ENCODE results near the gene VPS26A.

DNA sequence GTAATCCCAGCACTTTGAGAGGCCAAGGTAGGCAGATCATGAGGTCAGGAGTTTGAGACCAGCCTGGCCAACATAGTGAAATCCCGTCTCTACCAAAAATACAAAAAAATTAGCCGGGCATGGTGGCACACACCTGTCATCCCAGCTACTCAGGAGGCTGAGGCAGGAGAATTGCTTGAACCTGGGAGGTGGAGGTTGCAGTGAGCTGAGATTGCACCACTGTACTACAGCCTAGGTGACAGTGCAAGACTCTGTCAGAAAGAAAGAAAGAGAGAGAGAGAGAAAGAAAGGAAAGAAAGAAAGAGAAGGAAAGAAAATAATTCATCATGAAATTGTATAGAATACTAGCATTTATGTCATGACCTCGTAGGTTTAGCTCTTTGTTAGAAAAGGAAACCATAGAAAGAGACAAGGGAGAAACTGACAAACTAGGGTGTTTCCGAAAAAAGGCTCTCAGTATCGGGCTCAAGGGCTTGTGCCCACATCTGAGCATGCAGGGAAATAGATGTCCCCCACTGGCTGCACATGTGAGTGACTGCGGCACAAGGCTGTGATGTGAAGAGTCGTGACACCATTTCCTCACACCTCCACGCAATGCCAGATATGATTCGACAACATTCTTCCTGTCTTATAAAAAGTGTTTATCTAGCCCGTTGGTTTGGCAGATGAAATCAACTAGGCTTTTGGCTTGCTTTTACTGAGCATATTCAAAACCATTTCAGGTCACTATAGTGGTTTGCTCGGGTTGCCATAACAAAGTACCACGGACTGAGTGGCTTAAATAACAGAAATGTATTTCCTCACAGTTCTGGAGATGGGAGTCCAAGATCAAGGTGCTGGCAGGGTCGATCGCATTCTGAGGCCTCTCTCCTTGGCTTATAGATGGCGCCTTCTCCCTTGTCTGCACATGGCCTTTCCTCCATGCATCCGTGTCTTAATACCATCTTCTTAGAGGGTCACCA, 34.1 kb upstream of the VPS26A start:
- TF ChIP-seq, protein P1, sequence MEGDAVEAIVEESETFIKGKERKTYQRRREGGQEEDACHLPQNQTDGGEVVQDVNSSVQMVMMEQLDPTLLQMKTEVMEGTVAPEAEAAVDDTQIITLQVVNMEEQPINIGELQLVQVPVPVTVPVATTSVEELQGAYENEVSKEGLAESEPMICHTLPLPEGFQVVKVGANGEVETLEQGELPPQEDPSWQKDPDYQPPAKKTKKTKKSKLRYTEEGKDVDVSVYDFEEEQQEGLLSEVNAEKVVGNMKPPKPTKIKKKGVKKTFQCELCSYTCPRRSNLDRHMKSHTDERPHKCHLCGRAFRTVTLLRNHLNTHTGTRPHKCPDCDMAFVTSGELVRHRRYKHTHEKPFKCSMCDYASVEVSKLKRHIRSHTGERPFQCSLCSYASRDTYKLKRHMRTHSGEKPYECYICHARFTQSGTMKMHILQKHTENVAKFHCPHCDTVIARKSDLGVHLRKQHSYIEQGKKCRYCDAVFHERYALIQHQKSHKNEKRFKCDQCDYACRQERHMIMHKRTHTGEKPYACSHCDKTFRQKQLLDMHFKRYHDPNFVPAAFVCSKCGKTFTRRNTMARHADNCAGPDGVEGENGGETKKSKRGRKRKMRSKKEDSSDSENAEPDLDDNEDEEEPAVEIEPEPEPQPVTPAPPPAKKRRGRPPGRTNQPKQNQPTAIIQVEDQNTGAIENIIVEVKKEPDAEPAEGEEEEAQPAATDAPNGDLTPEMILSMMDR (conservative IDR thresholded peaks at IDR 0.05 in 1 of 2, IDR thresholded peaks at IDR 0.05 in 1 of 2; ENCODE audit: extremely low read depth in 1 of 2, insufficient read depth in 1 of 2, low read depth in 1 of 2, low read length in 2 of 2) = no peak
- TF ChIP-seq EZH2 (IDR thresholded peaks at IDR 0.05; ENCODE audit: borderline replicate concordance, low read length) = no peak
